Caco-2 (cell line): ENCODE data around the gene DCAF17. TPM values are rescaled to one million over a fixed set of nuclear protein-coding genes. Genes with fewer than 3 reads are reported as not detected.

Source experiments
- BruUV-seq: library from RNA; stranded (reverse); fragments of 400-500 nt; replicated peaks from 2 replicates; lab custom pipeline; 2021; lab: Mats Ljungman, UMichigan
- CTCF ChIA-PET: fragments of 300-600 bp; sonication (Branson Sonifier 250); formaldehyde crosslinking; loops from one replicate; lab custom pipeline; 2022; ENCODE audit warnings: antibody characterized with exemption; lab: Charles Lee
- POLR2A ChIA-PET: fragments of 300-600 bp; sonication (Branson Sonifier 250); formaldehyde crosslinking; loops from one replicate; lab custom pipeline; 2022; ENCODE audit warnings: antibody characterized with exemption; lab: Charles Lee
- DNase-seq, 2 experiments: peaks; one replicate each; pipeline versions ENCODE4 v3.0.0 to v3.0.0-alpha.2; 2020 to 2022
- H3K27me3 ChIP-seq: replicated peaks from 2 replicates; pipeline ENCODE4 v1.6.0; 2011; ENCODE audit warnings: low read length; ENCODE audit not compliant: control insufficient read depth, insufficient read depth
- H3K36me3 ChIP-seq: 2 replicates; pipeline ENCODE4 v1.5.1; 2011; ENCODE audit warnings: low read length; ENCODE audit not compliant: control insufficient read depth, insufficient read depth
- H3K4me1 ChIP-seq: fragments of 250-450 bp; sonication (Bioruptor Pico); 2 replicates; pipeline ENCODE4 v1.5.1; 2020; ENCODE audit warnings: mild to moderate bottlenecking
- H3K4me3 ChIP-seq: 2 replicates; pipeline ENCODE4 v1.5.1; 2011; ENCODE audit warnings: low read depth, mild to moderate bottlenecking, control low read depth, low read length
- H3K9me3 ChIP-seq: fragments of 250-450 bp; sonication (Bioruptor Pico); 2 replicates; pipeline ENCODE4 v1.5.1; 2020; ENCODE audit warnings: mild to moderate bottlenecking, moderate library complexity
- H3K27ac Mint-ChIP-seq: one replicate; pipeline ENCODE4 v1.8.0; 2022; ENCODE audit warnings: mixed read lengths; ENCODE audit not compliant: unreplicated experiment
- H3K27me3 Mint-ChIP-seq: one replicate; pipeline ENCODE4 v1.8.0; 2022; ENCODE audit warnings: mixed read lengths; ENCODE audit not compliant: insufficient read depth, unreplicated experiment
- H3K36me3 Mint-ChIP-seq: one replicate; pipeline ENCODE4 v1.8.0; 2022; ENCODE audit warnings: mild to moderate bottlenecking, mixed read lengths; ENCODE audit not compliant: insufficient read depth, unreplicated experiment
- H3K4me1 Mint-ChIP-seq: one replicate; pipeline ENCODE4 v1.8.0; 2022; ENCODE audit warnings: low read depth, mixed read lengths; ENCODE audit not compliant: unreplicated experiment
- H3K4me3 Mint-ChIP-seq: one replicate; pipeline ENCODE4 v1.8.0; 2022; ENCODE audit warnings: mild to moderate bottlenecking, moderate library complexity, mixed read lengths; ENCODE audit not compliant: unreplicated experiment
- H3K9me3 Mint-ChIP-seq: one replicate; pipeline ENCODE4 v1.8.0; 2022; ENCODE audit warnings: mixed read lengths; ENCODE audit not compliant: unreplicated experiment
- intact Hi-C: fragments of 100-400 bp; cut with micrococcal nuclease; formaldehyde crosslinking; loops from one replicate; pipeline ENCODE4 v1.10.0; 2022; ENCODE audit not compliant: unreplicated experiment
- total RNA-seq: library from RNA; stranded (reverse); gene quantifications from 2 replicates; pipeline ENCODE4 v1.2.3, GENCODE V29; 2022
- TF ChIP-seq, protein P1 (sequence below), 2 experiments: fragments of 200-600 bp in 1 of 2; IDR thresholded peaks; 1 replicate in 1 of 2; 2 replicates in 1 of 2; pipeline versions ENCODE4 v1.5.1 to v1.8.0; 2011 to 2022; ENCODE audit warnings: antibody characterized with exemption in 1 of 2, control low read depth in 1 of 2, inconsistent platforms in 1 of 2, low read depth in 1 of 2, low read length in 1 of 2, mild to moderate bottlenecking in 1 of 2, moderate library complexity in 1 of 2; ENCODE audit not compliant: insufficient read depth in 1 of 2, severe bottlenecking in 1 of 2, unreplicated experiment in 1 of 2

The DCAF17 gene
- total RNA-seq, 1 experiment from 2014 or later: 22.7 TPM

DNA sequence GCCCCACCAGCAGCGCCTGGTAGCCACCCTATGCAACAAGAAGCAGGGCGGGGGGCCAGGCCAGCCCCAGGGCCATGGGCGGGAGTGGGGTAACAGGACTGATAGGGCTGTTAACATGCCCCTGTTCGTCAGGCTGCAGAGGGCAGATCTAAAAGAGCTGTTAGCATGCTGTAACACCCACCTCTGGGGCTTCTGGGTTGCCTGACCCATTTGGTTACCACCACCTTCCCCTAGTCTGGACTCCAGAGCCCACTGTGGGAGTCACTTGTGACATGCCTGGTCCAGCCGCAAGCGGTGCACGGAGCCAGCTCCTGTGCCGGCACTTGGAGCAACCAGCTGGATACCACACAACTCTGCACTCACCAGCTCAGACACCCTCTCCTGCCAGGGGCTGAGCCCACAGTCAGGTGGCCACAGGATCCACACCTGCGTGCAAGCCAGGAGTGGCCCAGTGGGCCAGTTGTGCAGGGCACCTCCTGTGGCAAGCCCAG is 2.3 kb upstream of the DCAF17 start:
- H3K4me1 ChIP-seq: peaks cover 7% of the 10 kb centered on the region
- CTCF ChIA-PET: interaction anchor here (1.1 kb wide), 1 partner anchor 345 kb away, joined by 4 read pairs; no protein-coding TSS in a partner anchor
- intact Hi-C loops: loop anchor here (2.0 to 5.0 kb wide), 3 partner anchors 91 to 503 kb away; partner anchors contain the start of genes CYBRD1 and GORASP2

GRCh38 chr2:171432206-171432968 is 1.6 kb upstream of the DCAF17 start:
- intact Hi-C loops: loop anchor here (2.0 to 5.0 kb wide), 3 partner anchors 90 to 504 kb away; partner anchors contain the start of genes CYBRD1 and GORASP2
- Mint-ChIP-seq H3K4me3 (peak overlapping the region; percentile 90), H3K27ac (peak overlapping the region; percentile 98), H3K9me3 (no peaks in the 10 kb centered on the region), H3K27me3 (no peaks in the 10 kb centered on the region), H3K36me3 (peaks cover 25% of the 10 kb centered on the region), H3K4me1 (peaks cover 20% of the 10 kb centered on the region)
- H3K9me3 ChIP-seq: no peaks in the 10 kb centered on the region; the same call in 1 of the 2 replicates
- 0 out of 2 replicates have a peak, but pooled peaks cover 3% of the 10 kb centered on the region for H3K36me3 ChIP-seq
- POLR2A ChIA-PET: interaction anchor here (0.6 kb wide), 1 partner anchor 75 kb away, joined by 3 read pairs; no protein-coding TSS in a partner anchor
- TF ChIP-seq, protein P1, sequence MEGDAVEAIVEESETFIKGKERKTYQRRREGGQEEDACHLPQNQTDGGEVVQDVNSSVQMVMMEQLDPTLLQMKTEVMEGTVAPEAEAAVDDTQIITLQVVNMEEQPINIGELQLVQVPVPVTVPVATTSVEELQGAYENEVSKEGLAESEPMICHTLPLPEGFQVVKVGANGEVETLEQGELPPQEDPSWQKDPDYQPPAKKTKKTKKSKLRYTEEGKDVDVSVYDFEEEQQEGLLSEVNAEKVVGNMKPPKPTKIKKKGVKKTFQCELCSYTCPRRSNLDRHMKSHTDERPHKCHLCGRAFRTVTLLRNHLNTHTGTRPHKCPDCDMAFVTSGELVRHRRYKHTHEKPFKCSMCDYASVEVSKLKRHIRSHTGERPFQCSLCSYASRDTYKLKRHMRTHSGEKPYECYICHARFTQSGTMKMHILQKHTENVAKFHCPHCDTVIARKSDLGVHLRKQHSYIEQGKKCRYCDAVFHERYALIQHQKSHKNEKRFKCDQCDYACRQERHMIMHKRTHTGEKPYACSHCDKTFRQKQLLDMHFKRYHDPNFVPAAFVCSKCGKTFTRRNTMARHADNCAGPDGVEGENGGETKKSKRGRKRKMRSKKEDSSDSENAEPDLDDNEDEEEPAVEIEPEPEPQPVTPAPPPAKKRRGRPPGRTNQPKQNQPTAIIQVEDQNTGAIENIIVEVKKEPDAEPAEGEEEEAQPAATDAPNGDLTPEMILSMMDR (IDR thresholded peaks at IDR 0.05; ENCODE audit: insufficient read depth in 1 of 2, low read depth in 1 of 2, low read length in 1 of 2, severe bottlenecking in 1 of 2, unreplicated experiment in 1 of 2): no peak
- H3K4me1 ChIP-seq: peaks cover 7% of the 10 kb centered on the region
- CTCF ChIA-PET: interaction anchor here (1.1 to 2.0 kb wide), 2 partner anchors 16 to 346 kb away, joined by 4 to 15 read pairs; no protein-coding TSS in a partner anchor
- H3K27me3 ChIP-seq: no peaks in the 10 kb centered on the region
- no TSS peak for BruUV-seq
- no peak for DNase-seq
- H3K4me3 ChIP-seq: peak overlapping the region; percentile 89

More for the DNA sequence above, 2.3 kb upstream of the DCAF17 start:
- Mint-ChIP-seq H3K36me3 (peaks cover 18% of the 10 kb centered on the region), H3K4me3 (peak overlapping the region; percentile 90), H3K9me3 (no peaks in the 10 kb centered on the region), H3K4me1 (peaks cover 20% of the 10 kb centered on the region), H3K27me3 (no peaks in the 10 kb centered on the region), H3K27ac (peak overlapping the region; percentile 98)
- no peaks in the 10 kb centered on the region; the same call in none of the 2 replicates for H3K9me3 ChIP-seq
- no peak overlapping the region for H3K4me3 ChIP-seq
- H3K36me3 ChIP-seq: 0 out of 2 replicates have a peak, but pooled peaks cover 3% of the 10 kb centered on the region
- DNase-seq: no peak
- TF ChIP-seq, protein P1 (IDR thresholded peaks at IDR 0.05; ENCODE audit: insufficient read depth in 1 of 2, low read depth in 1 of 2, low read length in 1 of 2, severe bottlenecking in 1 of 2, unreplicated experiment in 1 of 2): no peak
- POLR2A ChIA-PET: no interaction called here
- BruUV-seq: no TSS peak
- H3K27me3 ChIP-seq: no peaks in the 10 kb centered on the region
